Brain microvascular endothelial cell (primary cell): ENCODE data around the gene TNS4.

Experiments used
- DNase-seq: peaks from one replicate; pipeline ENCODE4 v3.0.0-alpha.2; 2020
- H3K27ac ChIP-seq: fragments of 250-450 bp; sonication (Bioruptor Pico); 2 replicates; pipeline ENCODE4 v1.5.1; 2020; ENCODE audit warnings: mild to moderate bottlenecking, moderate library complexity
- H3K27me3 ChIP-seq: fragments of 250-450 bp; sonication (Bioruptor Pico); replicated peaks from 2 replicates; pipeline ENCODE4 v1.5.1; 2020; ENCODE audit warnings: mild to moderate bottlenecking
- H3K36me3 ChIP-seq: fragments of 250-450 bp; sonication (Bioruptor Pico); replicated peaks from 2 replicates; pipeline ENCODE4 v1.5.1; 2020; ENCODE audit warnings: mild to moderate bottlenecking
- H3K4me3 ChIP-seq: 2 replicates; pipeline ENCODE4 v1.5.1; 2011; ENCODE audit warnings: low read depth, mild to moderate bottlenecking, control low read depth, low read length, moderate library complexity
- CTCF ChIP-seq: IDR thresholded peaks from 2 replicates; pipeline ENCODE4 v1.5.1; 2011; ENCODE audit warnings: low read depth, mild to moderate bottlenecking, moderate library complexity, low read length, control low read depth, inconsistent platforms; ENCODE audit errors: missing control alignments
- in situ Hi-C: cut with HindIII; loops from 2 replicates; pipeline ENCODE4 v1.10.0; 2017; ENCODE audit warnings: low sequenced_read_pairs, low pct_ligation_motif_present

The TNS4 gene

GRCh38 chr17:40536295-40537171, 35.1 kb upstream of the TNS4 start:
- no peak for DNase-seq
- Histone ChIP-seq H3K27me3 (no peaks in the 10 kb centered on the region), H3K27ac (no peak overlapping the region), H3K4me3 (no peak overlapping the region), H3K36me3 (no peaks in the 10 kb centered on the region)
- in situ Hi-C loops: loop anchor here (25.0 kb wide), 2 partner anchors 124 to 224 kb away; partner anchors contain the start of genes RARA and TOP2A
- TF ChIP-seq CTCF: no peak

- Histone ChIP-seq H3K27ac (no peak overlapping the region), H3K36me3 (no peaks in the 10 kb centered on the region), H3K27me3 (no peaks in the 10 kb centered on the region), H3K4me3 (no peak overlapping the region)
- in situ Hi-C loops: loop anchor here (25.0 kb wide), 2 partner anchors 124 to 224 kb away; partner anchors contain the start of genes RARA and TOP2A
- DNase-seq: no peak
- TF ChIP-seq CTCF: no peak
These were observed 34.5 kb upstream of the TNS4 start for GRCh38 chr17:40535924-40536294.

- TF ChIP-seq CTCF: no peak
- Histone ChIP-seq H3K27ac (no peak overlapping the region), H3K4me3 (no peak overlapping the region), H3K36me3 (no peaks in the 10 kb centered on the region), H3K27me3 (no peaks in the 10 kb centered on the region)
- in situ Hi-C loops: loop anchor here (25.0 kb wide), 2 partner anchors 123 to 223 kb away; partner anchors contain the start of genes RARA and TOP2A
- DNase-seq: no peak
These were observed 34.0 kb upstream of the TNS4 start for GRCh38 chr17:40535438-40535837.

- in situ Hi-C loops: loop anchor here (25.0 kb wide), 2 partner anchors 122 to 222 kb away; partner anchors contain the start of genes RARA and TOP2A
- no peak overlapping the region for H3K4me3 ChIP-seq
- H3K27ac ChIP-seq: peak overlapping the region; percentile 72
- DNase-seq: no peak
- H3K27me3 ChIP-seq: no peaks in the 10 kb centered on the region
- H3K36me3 ChIP-seq: no peaks in the 10 kb centered on the region
- TF ChIP-seq CTCF: no peak
These were observed 33.2 kb upstream of the TNS4 start for GRCh38 chr17:40534371-40535189.

DNA sequence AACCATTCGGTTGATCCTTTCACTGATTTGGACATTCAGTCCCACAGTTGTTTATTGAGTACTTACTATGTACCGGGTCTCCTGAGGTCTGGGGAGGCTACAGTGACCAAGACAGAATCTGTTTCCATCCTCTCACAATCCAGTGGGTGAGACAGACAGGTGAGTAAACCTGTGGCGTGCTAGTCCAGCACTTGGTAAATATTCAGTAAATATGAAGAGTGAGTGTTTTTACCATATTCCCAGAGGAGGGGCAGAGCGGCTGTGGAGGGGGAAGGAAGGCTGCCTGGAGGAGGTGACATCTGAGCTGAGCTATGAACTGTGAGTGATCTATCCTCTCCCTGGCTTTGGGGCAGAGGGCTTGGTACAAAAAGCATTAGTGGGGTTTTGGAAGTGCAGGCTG, 32.5 kb upstream of the TNS4 start:
- in situ Hi-C loops: loop anchor here (25.0 kb wide), 2 partner anchors 122 to 222 kb away; partner anchors contain the start of genes RARA and TOP2A
- no peak for DNase-seq
- Histone ChIP-seq H3K27me3 (no peaks in the 10 kb centered on the region), H3K27ac (peak overlapping the region; percentile 72), H3K36me3 (no peaks in the 10 kb centered on the region), H3K4me3 (no peak overlapping the region)
- TF ChIP-seq CTCF: no peak
